Stimulated activated naive CD8-positive, alpha-beta T cell treated with anti-CD3 and anti-CD28 coated beads, Interleukin-15, Interleukin-2, amounts not matched to agents 100 U/mL and 50 U/mL, for 24 hours (primary cell): Measurements from ENCODE around the gene TSPAN14.

Experiments
- ATAC-seq: fragments of 150-1000 bp; cut with Tn5 transposase; one replicate; pipeline ENCODE4 v1.10.0; 2021
- DNase-seq: peaks from one replicate; pipeline ENCODE4 v3.0.0; 2021

Gene TSPAN14

DNA sequence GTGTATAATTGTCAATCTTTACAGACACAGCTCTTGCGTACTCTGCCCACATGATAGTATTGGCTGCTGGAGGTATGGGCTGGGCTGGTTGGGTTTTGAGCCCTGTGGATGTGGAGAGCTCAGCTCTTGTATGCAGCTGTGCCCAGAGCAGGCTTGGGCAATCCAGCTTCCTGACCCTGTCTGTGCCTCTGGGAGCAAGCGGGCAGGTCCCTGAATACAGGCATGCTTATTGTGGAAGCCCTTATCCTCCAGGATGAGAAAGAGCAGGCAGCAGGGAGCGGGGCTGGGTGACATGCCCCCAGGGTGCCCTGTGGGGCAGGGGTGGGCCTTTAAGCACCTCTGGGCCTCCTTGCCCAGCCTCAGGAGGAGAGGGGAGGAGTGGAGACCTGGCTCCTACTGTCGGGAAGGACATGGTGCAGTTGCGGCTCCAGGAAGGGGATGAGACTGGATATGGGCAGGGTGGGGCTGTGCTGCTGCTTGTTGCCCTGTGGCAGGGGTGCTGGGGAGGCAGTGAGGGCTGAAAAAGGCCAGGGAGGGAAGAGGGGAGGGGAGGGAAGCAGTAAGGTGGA lies 50.9 kb downstream of the TSPAN14 start:
- ATAC-seq, result no peak
- DNase-seq, result no peak

DNA sequence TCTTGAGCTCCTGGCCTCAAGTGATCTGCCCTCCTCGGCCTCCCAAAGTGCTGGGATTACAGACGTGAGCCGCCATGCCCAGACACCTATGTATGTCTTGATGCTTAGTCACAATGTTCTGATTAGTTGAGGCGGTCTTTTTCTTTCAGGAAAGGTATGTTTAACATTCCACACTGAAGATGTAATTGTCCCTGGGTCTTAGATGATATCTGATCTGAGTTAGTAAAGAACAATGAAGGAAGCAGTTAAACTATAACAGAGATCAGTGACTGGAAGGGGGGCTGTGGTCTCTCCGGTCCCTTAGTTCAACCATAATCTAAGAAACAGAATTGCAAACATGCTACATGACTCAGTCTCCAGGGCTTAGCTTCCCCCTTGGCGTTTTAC lies 52.1 kb downstream of the TSPAN14 start:
- DNase-seq, result no peak
- no peak for ATAC-seq

DNA sequence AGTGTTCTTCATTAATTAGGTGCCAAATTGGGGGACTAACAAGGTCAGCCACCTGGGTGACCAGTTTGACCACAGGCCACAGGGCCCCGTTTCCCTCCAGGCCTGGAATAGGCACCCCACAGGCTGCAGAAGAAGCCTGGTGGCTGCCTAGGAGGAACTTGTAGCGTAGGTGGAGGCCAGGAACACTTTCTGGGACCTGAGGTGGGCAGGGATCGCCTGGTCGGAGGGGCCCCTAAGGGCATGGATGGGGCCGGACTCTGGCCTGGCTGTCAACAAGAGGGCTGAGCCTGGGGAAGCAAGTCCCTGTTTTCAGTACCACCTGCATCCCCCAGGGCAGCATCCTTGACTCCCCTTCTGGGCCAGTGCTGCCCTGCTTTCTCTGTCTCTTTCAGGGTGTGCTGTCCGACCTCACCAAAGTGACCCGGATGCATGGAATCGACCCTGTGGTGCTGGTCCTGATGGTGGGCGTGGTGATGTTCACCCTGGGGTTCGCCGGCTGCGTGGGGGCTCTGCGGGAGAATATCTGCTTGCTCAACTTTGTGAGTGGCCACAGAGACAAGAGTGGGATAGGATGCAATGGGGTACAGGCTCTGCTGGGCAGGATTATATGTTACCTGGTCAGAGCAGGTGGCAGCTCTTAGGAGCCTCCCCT lies 52.9 kb downstream of the TSPAN14 start:
- ATAC-seq, result no peak
- DNase-seq, result no peak

DNA sequence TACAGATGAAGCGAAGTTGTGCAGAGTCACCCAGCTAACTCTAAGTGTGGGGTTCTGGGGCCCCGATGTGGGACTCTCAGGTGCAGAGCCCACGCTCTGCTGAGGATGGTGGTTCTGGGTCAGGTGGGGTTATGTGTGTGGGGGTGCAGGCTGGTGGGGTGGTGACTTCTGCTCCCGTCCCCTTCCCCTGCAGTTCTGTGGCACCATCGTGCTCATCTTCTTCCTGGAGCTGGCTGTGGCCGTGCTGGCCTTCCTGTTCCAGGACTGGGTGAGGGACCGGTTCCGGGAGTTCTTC lies 54.9 kb downstream of the TSPAN14 start:
- ATAC-seq (no peak), DNase-seq (no peak)

DNA sequence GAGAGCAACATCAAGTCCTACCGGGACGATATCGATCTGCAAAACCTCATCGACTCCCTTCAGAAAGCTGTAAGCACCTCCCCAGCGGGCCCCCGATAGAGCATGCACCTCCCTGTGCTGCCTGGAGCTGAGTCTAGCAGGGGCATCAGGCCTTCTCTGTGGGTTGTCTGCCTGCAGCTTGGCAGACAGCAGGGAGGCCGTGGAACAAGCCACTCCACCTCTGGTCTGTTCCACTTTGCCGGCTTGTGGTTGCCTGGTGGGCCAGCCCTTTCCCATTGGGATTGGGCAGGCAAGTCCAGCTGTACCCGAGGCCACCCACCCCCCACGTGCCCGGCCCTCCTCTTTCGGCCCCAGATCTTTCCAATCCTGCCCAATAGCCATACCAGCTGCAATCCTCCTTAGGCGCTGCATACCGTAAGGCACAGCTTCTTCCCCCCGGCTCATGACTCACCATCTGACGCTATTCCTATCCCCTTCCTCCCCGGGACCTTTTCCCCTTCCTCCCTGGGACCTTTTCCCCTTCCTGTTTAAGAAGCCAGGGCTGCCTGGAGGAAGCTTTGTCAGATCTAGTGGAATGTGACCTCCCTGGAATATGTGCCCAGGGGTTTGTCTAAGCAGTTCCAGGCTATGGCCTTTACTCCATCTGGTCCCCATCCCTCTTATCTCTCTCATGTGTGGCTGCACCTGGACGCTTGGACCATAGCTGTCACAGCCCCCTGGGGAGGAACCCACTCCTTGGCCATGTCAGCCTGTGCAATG lies 55.5 kb downstream of the TSPAN14 start:
- ATAC-seq (no peak), DNase-seq (no peak)

DNA sequence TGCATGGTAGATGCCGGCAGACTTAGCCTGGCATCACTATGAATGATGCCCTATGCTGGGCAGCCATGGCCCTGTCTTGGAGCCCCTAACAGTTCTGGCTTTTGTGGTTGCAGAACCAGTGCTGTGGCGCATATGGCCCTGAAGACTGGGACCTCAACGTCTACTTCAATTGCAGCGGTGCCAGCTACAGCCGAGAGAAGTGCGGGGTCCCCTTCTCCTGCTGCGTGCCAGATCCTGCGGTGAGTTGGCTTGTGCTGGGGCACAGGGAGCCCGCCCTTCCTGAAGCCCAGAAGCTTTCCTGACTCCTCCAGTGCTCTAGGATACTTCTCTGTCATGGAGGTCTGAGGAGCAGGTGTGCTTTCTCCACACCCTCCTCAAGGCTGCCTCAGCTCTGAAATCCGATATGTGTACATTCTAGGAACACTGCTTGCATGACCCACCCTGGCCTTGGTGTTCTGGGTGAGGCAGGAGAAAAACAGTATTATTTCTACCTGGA lies 58.0 kb downstream of the TSPAN14 start:
- DNase-seq (no peak), ATAC-seq (no peak)

DNA sequence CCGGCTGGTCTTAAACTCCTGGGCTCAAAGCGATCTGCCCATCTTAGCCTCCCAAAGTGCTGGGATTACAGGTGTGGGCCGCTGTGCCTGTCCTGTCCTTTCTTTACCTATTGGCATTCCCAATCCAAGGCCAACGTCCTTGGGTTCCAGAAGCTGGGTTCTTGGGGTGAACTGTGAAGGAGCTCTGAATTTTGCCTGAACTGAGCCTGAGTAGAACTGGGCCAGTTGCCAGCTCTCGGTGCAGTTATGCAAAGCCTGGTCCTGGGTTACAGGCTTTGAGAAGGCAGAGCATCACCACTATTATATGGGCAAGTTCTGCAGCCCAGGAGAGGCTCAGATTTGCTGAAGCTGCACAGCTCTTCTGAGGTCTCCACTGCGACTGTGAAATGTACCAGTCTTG lies 59.0 kb downstream of the TSPAN14 start:
- no peak for ATAC-seq
- no peak for DNase-seq

DNA sequence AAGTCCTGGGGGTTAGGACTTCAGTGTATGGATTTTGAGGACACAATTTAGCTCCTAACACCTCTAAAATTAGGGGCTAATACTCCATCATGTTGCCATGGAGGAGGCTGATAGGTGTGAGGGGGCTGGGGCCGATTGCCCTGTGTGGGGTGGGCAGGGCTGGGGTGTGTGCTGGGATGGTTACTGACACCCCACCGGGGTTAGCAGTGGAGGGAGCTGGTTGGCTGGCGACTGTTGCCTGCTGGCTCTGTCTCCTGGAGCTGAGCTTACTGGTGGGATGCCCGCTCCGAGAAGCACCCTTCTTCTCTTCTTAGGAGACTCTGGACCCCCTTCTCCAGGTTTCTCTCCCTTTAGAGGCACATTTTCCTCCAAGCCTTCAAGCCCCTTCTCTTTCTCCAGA lies 61.4 kb downstream of the TSPAN14 start:
- no peak for ATAC-seq

DNA sequence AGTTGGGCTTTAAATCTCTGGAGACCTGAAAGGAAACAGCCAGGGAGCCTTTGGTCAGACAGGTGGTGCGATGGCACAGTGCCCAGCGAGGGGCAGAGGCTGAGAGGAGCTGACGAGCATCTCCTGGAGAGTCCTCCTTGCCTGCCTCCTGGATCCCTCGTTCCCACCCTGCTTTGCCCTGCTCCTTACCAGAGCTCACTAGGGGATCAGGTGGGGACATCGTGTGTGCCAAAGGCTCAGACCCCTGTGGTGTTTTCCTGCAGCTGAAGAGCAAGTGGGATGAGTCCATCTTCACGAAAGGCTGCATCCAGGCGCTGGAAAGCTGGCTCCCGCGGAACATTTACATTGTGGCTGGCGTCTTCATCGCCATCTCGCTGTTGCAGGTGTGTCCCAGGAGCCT lies 61.8 kb downstream of the TSPAN14 start:
- ATAC-seq, result no peak
- DNase-seq, result no peak

More for the DNA sequence above, 61.4 kb downstream of the TSPAN14 start:
- DNase-seq, result no peak

DNA sequence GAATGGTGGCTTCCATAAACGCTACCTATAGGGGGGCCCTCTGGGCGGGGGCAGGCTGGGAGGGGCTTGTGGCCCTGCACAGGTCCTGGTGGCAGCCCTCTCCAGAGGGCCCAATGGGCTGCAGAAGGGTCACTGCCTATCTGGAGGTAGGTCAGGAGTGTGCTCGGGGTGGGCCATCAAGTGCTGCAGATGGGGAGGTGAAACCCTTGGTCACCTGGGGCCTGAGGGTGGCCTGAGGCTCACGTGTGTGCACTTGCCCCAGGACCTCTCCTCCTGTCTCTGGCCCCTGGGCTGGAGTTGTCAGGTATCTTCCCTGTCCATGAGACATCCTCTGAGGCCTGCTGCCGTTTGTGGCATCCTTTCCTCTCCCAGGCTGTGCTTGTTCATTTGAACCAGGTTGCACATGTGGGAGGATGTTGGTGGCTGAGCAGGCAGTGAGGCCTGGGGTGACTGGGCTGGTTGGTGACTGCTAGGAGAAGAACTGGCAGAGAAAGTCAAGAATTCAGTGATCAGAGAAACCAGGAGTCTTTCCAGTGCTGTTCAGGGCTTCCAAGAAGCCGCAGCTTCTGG lies 62.5 kb downstream of the TSPAN14 start:
- DNase-seq (no peak), ATAC-seq (peak; percentile 29)

DNA sequence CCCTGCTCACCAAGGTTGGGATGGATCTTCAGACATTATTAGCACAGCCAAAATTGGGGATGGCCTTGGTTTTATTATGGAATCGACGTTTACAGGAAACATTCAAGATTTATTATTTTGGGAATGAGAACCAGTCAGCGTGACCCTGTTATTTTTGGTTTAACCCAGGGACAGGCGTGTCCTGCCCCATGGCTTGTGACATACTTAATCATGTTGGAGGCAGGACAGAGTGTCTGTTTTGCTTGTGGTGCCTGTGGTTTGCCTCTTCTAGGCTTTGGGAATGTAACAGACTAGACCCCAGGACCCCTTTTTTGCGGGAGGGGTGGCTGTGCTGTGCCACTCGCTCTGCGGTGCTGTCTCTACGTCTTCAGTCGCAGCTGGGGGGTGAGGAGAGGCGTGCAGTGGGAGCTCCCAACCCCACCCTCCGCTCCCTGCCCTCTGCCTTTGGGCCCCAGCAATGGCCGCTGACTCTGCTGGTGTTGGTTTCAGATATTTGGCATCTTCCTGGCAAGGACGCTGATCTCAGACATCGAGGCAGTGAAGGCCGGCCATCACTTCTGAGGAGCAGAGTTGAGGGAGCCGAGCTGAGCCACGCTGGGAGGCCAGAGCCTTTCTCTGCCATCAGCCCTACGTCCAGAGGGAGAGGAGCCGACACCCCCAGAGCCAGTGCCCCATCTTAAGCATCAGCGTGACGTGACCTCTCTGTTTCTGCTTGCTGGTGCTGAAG lies 63.5 kb downstream of the TSPAN14 start:
- ATAC-seq (no peak), DNase-seq (no peak)

DNA sequence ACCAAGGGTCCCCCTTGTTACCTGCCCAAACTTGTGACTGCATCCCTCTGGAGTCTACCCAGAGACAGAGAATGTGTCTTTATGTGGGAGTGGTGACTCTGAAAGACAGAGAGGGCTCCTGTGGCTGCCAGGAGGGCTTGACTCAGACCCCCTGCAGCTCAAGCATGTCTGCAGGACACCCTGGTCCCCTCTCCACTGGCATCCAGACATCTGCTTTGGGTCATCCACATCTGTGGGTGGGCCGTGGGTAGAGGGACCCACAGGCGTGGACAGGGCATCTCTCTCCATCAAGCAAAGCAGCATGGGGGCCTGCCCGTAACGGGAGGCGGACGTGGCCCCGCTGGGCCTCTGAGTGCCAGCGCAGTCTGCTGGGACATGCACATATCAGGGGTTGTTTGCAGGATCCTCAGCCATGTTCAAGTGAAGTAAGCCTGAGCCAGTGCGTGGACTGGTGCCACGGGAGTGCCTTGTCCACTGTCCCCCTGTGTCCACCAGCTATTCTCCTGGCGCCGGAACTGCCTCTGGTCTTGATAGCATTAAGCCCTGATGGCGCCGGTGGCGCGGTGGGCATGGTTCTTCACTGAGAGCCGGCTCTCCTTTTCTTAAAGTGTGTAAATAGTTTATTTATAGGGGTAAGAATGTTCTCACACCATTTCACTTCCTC lies 64.2 kb downstream of the TSPAN14 start:
- no peak for ATAC-seq
- no peak for DNase-seq

DNA sequence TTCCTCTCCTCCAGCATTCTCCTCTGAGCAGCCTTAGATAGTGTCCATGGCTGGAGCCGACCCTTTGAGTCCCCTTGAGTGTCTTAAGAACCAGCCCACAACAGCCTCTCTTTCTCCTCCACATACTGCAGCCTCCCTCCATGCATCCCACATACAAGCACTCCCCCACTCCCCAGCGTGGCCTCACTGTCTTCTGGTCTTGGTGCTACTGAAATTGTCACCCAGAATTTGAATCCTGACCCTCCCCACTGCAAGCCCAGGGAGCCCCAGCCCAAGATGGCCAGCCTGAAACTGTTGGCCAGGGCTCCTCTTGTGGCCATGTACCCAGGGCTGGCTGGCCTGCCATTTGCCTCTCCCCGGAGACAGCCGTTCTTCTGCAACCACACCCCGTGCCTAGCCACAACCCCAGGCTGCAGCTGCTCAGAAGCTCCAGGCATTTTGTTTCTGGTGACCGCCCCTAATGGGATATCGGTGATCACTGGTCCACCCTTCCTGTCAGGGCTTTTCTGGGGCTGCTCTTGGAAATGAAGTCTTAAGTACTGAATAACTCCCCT lies 64.8 kb downstream of the TSPAN14 start:
- ATAC-seq (no peak), DNase-seq (no peak)

DNA sequence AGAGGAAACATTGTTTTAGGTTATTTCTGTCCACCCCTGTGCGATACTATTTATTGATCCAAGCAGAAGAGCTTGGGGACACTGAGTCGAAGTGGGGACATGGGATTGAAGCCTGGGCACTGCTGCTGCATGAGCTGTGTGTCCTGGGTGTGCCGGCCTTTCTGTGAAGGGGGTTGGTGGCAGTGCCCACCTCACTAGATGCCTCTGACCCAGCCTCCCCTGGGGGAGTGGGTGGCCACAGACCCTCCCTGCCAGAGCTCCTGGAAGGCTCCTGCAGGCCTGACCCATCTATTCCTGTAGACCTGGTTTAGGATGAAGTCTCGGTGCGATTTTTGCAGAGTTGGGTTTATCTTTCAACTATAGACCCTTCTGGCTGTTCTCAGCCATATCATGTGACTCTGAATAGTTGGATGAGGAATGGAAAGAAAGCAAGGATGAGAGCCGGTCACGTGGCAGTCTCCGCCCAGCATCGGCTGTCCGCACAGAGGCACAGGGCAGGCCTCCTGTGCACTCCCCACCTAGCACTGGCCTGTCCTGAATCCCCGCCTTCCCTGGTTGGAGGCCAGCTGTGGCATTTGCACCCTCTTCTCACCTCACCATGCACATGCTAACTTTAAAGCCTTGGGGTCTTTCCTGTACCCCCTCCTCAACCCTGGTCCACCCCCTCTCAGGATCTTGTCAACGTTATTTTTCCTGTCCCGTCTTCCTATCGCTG lies 66.0 kb downstream of the TSPAN14 start:
- ATAC-seq, result no peak

DNA sequence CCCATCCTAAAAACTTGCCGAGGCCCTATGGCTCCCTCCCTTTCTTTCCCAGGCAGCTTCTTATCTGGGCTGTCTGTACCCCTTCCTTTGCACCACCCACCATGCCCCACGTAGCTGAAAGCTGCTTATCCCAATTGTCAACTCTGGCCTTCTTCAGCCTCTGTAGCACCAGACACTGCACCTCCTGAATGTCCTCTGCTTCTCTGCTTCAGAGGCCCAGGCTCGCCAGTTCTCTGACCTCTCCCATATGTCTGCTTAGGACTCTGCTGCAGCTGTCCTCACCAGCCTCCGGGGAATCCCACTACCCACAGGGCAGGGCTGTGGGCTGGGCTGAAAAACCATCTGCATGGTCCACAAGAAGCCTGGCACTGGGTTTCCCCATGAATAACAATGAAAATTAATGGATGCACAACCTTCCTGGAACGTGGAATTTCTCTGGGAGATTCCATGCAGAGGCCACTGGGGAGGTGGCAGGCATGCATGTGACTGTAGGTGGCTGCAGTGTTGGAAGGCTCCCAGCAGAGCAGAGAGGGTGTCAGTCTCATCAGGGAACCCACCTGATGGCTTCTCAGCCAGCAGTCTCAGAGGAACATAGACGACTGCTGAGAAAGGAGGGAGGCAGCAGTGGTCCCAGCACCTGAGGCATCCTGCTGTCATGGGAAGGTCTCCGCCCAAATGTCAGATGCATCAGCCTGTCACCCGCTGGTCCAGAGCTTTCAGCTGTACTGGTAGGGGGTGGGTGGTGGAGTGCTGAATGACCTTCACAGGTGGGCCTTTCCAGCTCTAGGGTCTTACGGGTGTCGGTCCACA lies 66.8 kb downstream of the TSPAN14 start:
- DNase-seq, result no peak
- no peak for ATAC-seq

More for the DNA sequence above, 66.0 kb downstream of the TSPAN14 start:
- DNase-seq, result no peak

DNA sequence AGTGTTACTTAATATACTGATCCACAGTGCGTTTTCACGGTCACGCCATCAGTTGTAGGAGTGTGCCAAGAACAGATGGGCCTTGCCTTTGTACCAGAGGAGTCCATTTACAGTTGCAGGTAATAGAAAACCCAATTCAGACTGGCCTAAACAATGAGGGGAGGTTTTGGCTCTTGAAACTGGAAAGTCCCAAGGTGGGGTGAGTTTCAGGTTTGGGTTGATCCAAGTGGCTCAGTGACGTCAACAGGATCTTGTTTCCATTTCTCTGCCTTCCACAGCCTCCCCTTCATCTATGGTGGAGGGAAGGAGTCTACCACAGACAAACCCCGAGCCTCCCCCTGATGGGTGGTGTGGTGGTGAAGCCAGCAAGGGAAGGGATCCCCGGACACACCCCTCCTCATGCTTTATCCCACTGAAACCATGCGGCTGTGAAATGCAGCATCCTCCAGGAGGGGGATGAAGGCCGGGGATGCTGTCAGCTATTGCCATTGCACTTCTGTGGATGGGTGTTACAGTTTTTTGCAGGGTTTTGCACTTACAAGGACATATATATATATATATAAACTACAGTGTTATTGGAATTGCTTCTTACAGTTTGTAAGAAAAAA lies 68.8 kb downstream of the TSPAN14 start:
- peak; percentile 28 for ATAC-seq
- no peak for DNase-seq

DNA sequence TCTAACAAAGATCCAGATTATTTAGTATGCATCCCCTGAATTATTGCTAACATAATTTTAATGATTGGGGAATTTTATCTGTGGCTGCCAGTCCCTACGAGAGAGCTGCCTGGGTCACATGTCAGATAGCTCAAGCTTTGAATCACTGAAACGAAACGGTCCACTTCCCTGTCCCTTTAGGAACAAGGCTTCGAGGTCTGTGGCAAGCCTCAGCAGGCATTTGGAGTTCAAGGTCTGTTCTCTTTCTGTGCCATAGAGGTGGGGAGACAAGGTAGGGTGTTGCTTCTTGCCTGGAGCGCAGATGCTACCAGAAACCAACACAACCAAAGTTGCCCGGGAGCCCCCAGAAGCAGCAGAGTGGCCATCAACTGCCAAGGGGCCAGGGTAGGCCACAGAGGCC lies 69.7 kb downstream of the TSPAN14 start:
- no peak for ATAC-seq

DNA sequence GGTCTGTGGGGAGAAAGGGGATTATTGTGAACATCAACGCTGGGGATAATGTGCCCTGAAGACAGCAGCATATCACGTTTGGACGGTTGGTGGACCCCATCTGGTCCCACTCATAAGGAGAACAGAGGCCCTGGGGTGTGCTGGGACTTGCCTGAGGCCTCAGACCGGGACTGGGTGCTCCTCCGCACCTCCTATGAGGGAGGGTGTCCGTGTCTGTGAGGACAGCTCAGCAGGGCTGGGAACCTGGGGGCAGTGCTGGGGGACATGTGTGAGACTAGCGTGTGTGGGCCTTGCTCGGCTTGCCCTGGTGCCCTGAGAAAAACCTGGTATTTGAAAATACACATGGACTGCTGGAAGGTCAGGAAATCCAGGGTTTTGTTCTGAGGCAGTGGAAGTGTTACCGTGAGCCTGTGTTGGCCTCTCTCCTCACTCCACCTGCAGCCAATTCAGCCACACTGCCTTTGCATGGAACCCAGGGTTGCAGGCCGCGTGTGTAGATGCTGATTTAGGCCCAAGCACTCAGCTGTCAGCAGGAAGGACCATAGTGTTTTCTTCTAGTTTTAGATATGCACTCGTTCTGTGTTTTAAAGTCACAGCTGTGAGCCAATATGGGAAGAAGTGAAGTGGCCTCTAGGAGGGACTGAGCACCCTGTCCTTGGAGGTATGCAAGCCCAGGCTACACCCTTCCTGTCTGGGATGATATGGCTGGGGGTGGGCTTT lies 70.2 kb downstream of the TSPAN14 start:
- no peak for ATAC-seq

More for the DNA sequence above, 69.7 kb downstream of the TSPAN14 start:
- DNase-seq, result no peak

DNA sequence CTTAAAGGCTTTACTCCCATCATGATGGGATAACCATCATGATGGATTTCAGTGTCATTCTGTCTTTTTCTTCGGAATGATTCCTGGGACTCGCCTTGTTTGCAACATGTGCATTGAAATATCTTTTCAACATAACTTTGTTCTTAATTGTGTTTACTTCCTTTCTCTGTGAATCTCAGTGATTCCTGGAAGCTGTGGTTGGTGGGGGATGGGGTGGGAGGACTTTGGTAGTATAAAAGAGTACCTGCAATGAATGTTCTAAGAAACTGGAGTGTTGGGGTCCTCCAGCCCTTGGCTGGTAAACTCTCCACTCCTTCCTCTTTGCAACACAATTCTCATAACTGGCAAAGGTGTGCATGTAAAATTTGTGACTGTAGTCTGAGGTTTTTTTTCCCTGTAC lies 72.1 kb downstream of the TSPAN14 start:
- DNase-seq (no peak), ATAC-seq (no peak)

More for the DNA sequence above, 70.2 kb downstream of the TSPAN14 start:
- DNase-seq, result no peak
